A673 (cell line): ENCODE measurements around the gene ABCA10.

Experiments
- CTCF ChIP-seq: fragments of 300-800, 200-600 bp; sonication (generic); conservative IDR thresholded peaks from 2 replicates; pipeline ENCODE4 v1.5.1; 2017; ENCODE audit warnings: low read depth, mild to moderate bottlenecking, antibody characterized with exemption, low read length, moderate library complexity, mixed read lengths
- EZH2 ChIP-seq: fragments of 200-600 bp; sonication (generic); IDR thresholded peaks from 2 replicates; pipeline ENCODE4 v1.6.1; 2017; ENCODE audit warnings: borderline replicate concordance, low read depth, mild to moderate bottlenecking, mixed read lengths, antibody characterized with exemption, low read length; ENCODE audit not compliant: poor library complexity, severe bottlenecking

GRCh38 chr17:69154267-69154666 is 74.4 kb downstream of the ABCA10 start:
- no peak for TF ChIP-seq CTCF
- no peak for TF ChIP-seq EZH2
